Lung (tissue), 12 donors: Measurements from ENCODE around the gene OR6K3. TPM values are rescaled to one million over a fixed set of nuclear protein-coding genes. Genes with fewer than 3 reads are reported as not detected.
"Not testable (repeated sequence)": the region's sequence is repeated elsewhere in the genome, so short reads cannot be mapped to it uniquely, and the experiment has no call there.

Experiments used
- ATAC-seq: fragments of 200-7000 bp; cut with Tn5 transposase; one replicate; pipeline ENCODE4 v1.9.1; 2020; ENCODE audit warnings: moderate number of reproducible peaks; ENCODE audit not compliant: insufficient read depth, low FRiP score
- DNase-seq, 3 donors: peaks; one replicate each; pipeline ENCODE4 v3.0.0-alpha.2; 2013 to 2017
- H3K27ac ChIP-seq, 2 donors: one replicate each; pipeline ENCODE4 v1.5.1; 2013; ENCODE audit warnings: mild to moderate bottlenecking in 2 of 2, moderate library complexity in 2 of 2, control low read depth in 1 of 2, inconsistent platforms in 1 of 2, low read depth in 1 of 2, low read length in 1 of 2
- H3K27me3 ChIP-seq, 3 donors: one replicate each; pipeline ENCODE4 v1.5.1; 2013; ENCODE audit warnings: low read length in 2 of 3; ENCODE audit not compliant: control insufficient read depth in 3 of 3, insufficient read depth in 3 of 3
- H3K36me3 ChIP-seq, 4 donors: one replicate each; pipeline ENCODE4 v1.5.1; 2013; ENCODE audit warnings: low read length in 4 of 4, mild to moderate bottlenecking in 1 of 4, moderate library complexity in 1 of 4; ENCODE audit not compliant: control insufficient read depth in 4 of 4, insufficient read depth in 4 of 4
- H3K4me1 ChIP-seq, 5 donors: one replicate each; pipeline ENCODE4 v1.5.1; 2013; ENCODE audit warnings: low read length in 5 of 5, mild to moderate bottlenecking in 2 of 5, moderate library complexity in 1 of 5; ENCODE audit not compliant: control insufficient read depth in 5 of 5, insufficient read depth in 5 of 5
- H3K4me3 ChIP-seq: one replicate; pipeline ENCODE4 v1.5.1; 2013; ENCODE audit warnings: mild to moderate bottlenecking, control low read depth, moderate library complexity
- H3K9ac ChIP-seq, 2 donors: one replicate each; pipeline ENCODE4 v1.5.1; 2013; ENCODE audit warnings: low read length in 2 of 2, control low read depth in 1 of 2; ENCODE audit not compliant: insufficient read depth in 1 of 2
- H3K9me3 ChIP-seq, 4 donors: one replicate each; pipeline ENCODE4 v1.5.1; 2013; ENCODE audit warnings: low read length in 3 of 4, mild to moderate bottlenecking in 1 of 4, moderate library complexity in 1 of 4; ENCODE audit not compliant: control insufficient read depth in 4 of 4, insufficient read depth in 3 of 4
- CTCF ChIP-seq: IDR thresholded peaks from 2 replicates; pipeline ENCODE4 v1.5.1; 2012; ENCODE audit warnings: mild to moderate bottlenecking; ENCODE audit errors: control extremely low read depth, extremely low read depth
- WGBS, 2 donors: extraction: QIAGEN DNeasy Blood & Tissue Kit; methylation state at CpG; one replicate each; pipeline ENCODE4 v1.1.7; 2013; 5-methylcytosine and 5-hydroxymethylcytosine counted together
- polyA plus RNA-seq, 2 donors: library from polyadenylated mRNA; stranded (reverse); fragments of 200-250 nt; gene quantifications; one replicate each; pipeline ENCODE4 v1.2.1, GENCODE V29; 2013
- total RNA-seq, 2 donors: library from RNA; depleted of rRNA in 1 of 2; stranded (reverse); fragments of >200 nt in 1 of 2; gene quantifications; one replicate each; pipeline ENCODE4 v1.2.1, GENCODE V29; 2014 to 2021
- donor health status: control.
- donor health status: control.
- donor health status: Bipolar disorder and iron deficiency.
- donor health status: healthy.
- donor health status: DM: yes; HTN: yes; CAD: no.

OR6K3 gene
- total and polyA plus RNA-seq, 4 donors = 0.06 to 0.12 (median 0.09) TPM; not detected in 1

GRCh38 chr1:158689875-158690274 lies 30.6 kb downstream of the OR6K3 start:
- ATAC-seq (no peak), DNase-seq (no peak)
- TF ChIP-seq CTCF = no peak
- Histone ChIP-seq H3K9ac (no peak overlapping the region), H3K9me3 (peaks cover 0 to under 1% (median 0%) of the 10 kb centered on the region in 4 donors), H3K4me3 (no peak overlapping the region), H3K27ac (no peak overlapping the region), H3K4me1 (no peaks in the 10 kb centered on the region), H3K36me3 (no peaks in the 10 kb centered on the region), H3K27me3 (no peaks in the 10 kb centered on the region)

- H3K9ac ChIP-seq = no peak overlapping the region
- H3K36me3 ChIP-seq = no peaks in the 10 kb centered on the region
- no peak overlapping the region for H3K27ac ChIP-seq
- WGBS, 2 donors = 53 to 67% methylated on average over 1 of the region's 1 CpG
- H3K4me3 ChIP-seq = no peak overlapping the region
- H3K9me3 ChIP-seq = no peaks in the 10 kb centered on the region
- ATAC-seq = no peak
- no peaks in the 10 kb centered on the region for H3K27me3 ChIP-seq
- no peaks in the 10 kb centered on the region for H3K4me1 ChIP-seq
- peak in 1 of 3 donors; percentile 16 for DNase-seq
- no peak for TF ChIP-seq CTCF
Measured at GRCh38 chr1:158689110-158689509, 31.4 kb downstream of the OR6K3 start.

GRCh38 chr1:158688343-158688742 lies 32.2 kb downstream of the OR6K3 start:
- H3K27ac ChIP-seq, H3K36me3 ChIP-seq, DNase-seq, H3K4me3 ChIP-seq, ATAC-seq, H3K9me3 ChIP-seq, H3K9ac ChIP-seq, H3K4me1 ChIP-seq, H3K27me3 ChIP-seq: not testable (repeated sequence)
- WGBS, 2 donors = 93 to 96% methylated on average over 1 of the region's 1 CpG

GRCh38 chr1:158687037-158687436 lies 33.5 kb downstream of the OR6K3 start:
- H3K27me3 ChIP-seq = no peaks in the 10 kb centered on the region
- no peaks in the 10 kb centered on the region for H3K36me3 ChIP-seq
- no peak overlapping the region for H3K9ac ChIP-seq
- TF ChIP-seq CTCF = no peak
- no peak overlapping the region for H3K4me3 ChIP-seq
- no peak overlapping the region for H3K27ac ChIP-seq
- no peaks in the 10 kb centered on the region for H3K4me1 ChIP-seq
- no peak for ATAC-seq
- DNase-seq = no peak
- no peaks in the 10 kb centered on the region for H3K9me3 ChIP-seq
